ENCODE results near the gene CORIN.

- TF ChIP-seq POLR2A (IDR thresholded peaks at IDR 0.05; ENCODE audit: low read depth, low read length), result no peak
- TF ChIP-seq POLR2AphosphoS5 (IDR thresholded peaks at IDR 0.05; ENCODE audit: low read depth, low read length), result no peak
- no peak for TF ChIP-seq SPI1 (IDR thresholded peaks at IDR 0.05; ENCODE audit: low read depth, low read length)
- no peak for TF ChIP-seq TAF1 (IDR thresholded peaks at IDR 0.05; ENCODE audit: low read depth, low read length)
- no peak for TF ChIP-seq POU2F2 (IDR thresholded peaks at IDR 0.05; ENCODE audit: low read depth, low read length)
- TF ChIP-seq PAX5 (IDR thresholded peaks at IDR 0.05; ENCODE audit: insufficient read depth, low read length, severe bottlenecking), result no peak
Measured at GRCh38 chr4:47615385-47615784, 222.5 kb downstream of the CORIN start.

Data from GM12891 (cell line).